Measurements from ENCODE around the gene CCDC186. TPM values are rescaled to one million over a fixed set of nuclear protein-coding genes. Genes with fewer than 3 reads are reported as not detected.

CCDC186 gene
- total RNA-seq, 1 donor: 22.0 TPM

GRCh38 chr10:114208351-114208750 is 34.3 kb upstream of the CCDC186 start:
- no peak for TF ChIP-seq CTCF (IDR thresholded peaks at IDR 0.05; ENCODE audit: insufficient read depth, low read depth, low read length)
- no peak for DNase-seq (ENCODE audit: low read depth)
- no peak overlapping the region for H3K4me3 ChIP-seq (ENCODE audit: low read depth, low read length)

DNA sequence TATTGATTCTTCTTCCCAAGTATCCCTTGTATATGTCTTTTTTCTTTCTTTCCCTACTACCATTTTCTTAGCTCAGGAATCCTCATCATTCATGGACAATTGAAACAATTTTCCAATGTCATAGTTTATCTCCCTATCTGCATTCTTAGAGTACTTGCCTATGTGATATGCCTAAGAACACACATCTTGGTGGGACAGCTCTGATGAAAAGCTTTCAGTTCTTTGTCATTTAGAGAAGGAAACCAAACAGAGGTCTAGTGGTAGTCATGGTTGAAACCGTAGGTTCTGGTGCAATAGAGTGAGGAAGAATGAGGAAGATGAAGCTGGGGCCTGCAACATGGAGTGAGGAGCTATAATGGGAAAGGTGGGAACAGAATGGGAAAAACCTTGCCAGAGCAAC is 33.3 kb upstream of the CCDC186 start:
- DNase-seq (ENCODE audit: low read depth): no peak
- TF ChIP-seq CTCF (IDR thresholded peaks at IDR 0.05; ENCODE audit: insufficient read depth, low read depth, low read length): no peak

DNA sequence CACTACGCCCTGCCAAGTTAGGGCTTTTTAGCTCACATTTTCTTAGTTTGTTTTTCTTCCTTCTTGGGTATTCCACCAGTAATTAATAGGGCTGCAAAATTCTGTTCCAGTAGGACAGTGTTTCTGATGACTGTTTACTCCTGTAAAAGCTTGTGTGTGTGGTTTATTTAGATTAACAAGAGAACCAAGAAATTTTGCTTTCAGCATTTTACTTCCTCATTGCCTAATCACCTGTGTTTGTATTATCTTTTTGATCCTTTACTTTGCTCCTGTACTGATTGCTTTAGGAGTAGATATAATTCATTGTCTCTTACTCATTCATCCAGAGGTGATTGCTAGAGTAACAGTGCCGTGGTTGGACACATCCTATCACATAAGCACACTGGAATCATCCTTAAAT is 32.9 kb upstream of the CCDC186 start:
- H3K4me3 ChIP-seq (ENCODE audit: low read depth, low read length): no peak overlapping the region
- no peak for DNase-seq (ENCODE audit: low read depth)
- no peak for TF ChIP-seq CTCF (IDR thresholded peaks at IDR 0.05; ENCODE audit: insufficient read depth, low read depth, low read length)

More for the DNA sequence above, 33.3 kb upstream of the CCDC186 start:
- no peak overlapping the region for H3K4me3 ChIP-seq (ENCODE audit: low read depth, low read length)

DNA sequence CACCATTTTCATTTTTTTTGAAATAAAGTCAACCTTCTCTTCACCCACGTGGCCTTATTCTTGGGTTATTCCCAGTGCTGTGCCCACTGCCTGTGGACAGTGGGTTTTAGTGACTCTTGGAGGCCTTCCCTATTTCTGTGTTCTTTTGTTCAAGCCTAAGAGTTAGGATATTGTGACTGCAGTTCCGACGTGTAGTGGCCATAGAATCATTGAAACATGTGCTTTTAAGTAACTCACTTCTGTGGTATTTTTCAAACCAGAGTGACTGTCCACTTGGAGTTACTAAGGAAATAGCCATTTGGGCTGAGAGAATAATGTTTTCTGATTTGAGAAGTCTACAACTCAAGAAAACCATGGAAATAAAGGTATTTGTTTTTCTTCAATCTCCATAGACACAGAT is 28.8 kb upstream of the CCDC186 start:
- no peak overlapping the region for H3K4me3 ChIP-seq (ENCODE audit: low read depth, low read length)
- DNase-seq (ENCODE audit: low read depth): no peak
- TF ChIP-seq CTCF (IDR thresholded peaks at IDR 0.05; ENCODE audit: insufficient read depth, low read depth, low read length): no peak

GRCh38 chr10:114199239-114199638 is 25.2 kb upstream of the CCDC186 start:
- no peak for TF ChIP-seq CTCF (IDR thresholded peaks at IDR 0.05; ENCODE audit: insufficient read depth, low read depth, low read length)
- no peak for DNase-seq (ENCODE audit: low read depth)
- H3K4me3 ChIP-seq (ENCODE audit: low read depth, low read length): no peak overlapping the region

- peak; percentile 3 for DNase-seq (ENCODE audit: low read depth)
- H3K4me3 ChIP-seq (ENCODE audit: low read depth, low read length): no peak overlapping the region
- no peak for TF ChIP-seq CTCF (IDR thresholded peaks at IDR 0.05; ENCODE audit: insufficient read depth, low read depth, low read length)
Observed at GRCh38 chr10:114195079-114195478, 21.1 kb upstream of the CCDC186 start.

DNA sequence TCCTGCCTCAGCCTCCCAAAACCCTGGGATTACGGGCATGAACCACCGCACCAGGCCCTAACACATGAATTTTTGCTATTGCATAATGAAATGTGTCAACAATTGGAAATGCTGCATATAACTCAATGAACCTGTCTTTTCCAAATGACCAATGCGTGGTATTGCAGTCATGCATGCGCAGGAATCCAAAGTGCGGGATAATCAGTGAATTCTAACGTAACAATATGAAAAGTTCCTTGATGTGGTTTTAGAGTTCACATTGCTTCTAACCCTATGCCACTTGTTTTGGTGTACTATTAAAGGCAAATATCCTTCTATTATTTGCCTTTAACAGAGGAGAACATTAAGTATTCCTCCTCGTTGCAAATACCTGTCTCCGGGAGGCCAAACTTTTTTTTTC is 15.7 kb upstream of the CCDC186 start:
- no peak for TF ChIP-seq CTCF (IDR thresholded peaks at IDR 0.05; ENCODE audit: insufficient read depth, low read depth, low read length)
- H3K4me3 ChIP-seq (ENCODE audit: low read depth, low read length): no peak overlapping the region
- DNase-seq (ENCODE audit: low read depth): no peak
